HFF-Myc (cell line): ENCODE results near the gene CPNE6.

ENCODE experiments used
- DNase-seq: peaks from one replicate; pipeline ENCODE4 v3.0.0-alpha.2; 2011; ENCODE audit warnings: low read depth; ENCODE audit errors: extremely low read depth
- H3K4me3 ChIP-seq: replicated peaks from 2 replicates; pipeline ENCODE4 v1.5.1; 2011; ENCODE audit warnings: low read depth, mild to moderate bottlenecking, control low read depth, low read length
- TF ChIP-seq, protein P1 (sequence below): IDR thresholded peaks from 2 replicates; pipeline ENCODE4 v1.5.1; 2012; ENCODE audit warnings: mild to moderate bottlenecking, low read depth, low read length, control low read depth; ENCODE audit errors: missing control alignments

CPNE6 gene

DNA sequence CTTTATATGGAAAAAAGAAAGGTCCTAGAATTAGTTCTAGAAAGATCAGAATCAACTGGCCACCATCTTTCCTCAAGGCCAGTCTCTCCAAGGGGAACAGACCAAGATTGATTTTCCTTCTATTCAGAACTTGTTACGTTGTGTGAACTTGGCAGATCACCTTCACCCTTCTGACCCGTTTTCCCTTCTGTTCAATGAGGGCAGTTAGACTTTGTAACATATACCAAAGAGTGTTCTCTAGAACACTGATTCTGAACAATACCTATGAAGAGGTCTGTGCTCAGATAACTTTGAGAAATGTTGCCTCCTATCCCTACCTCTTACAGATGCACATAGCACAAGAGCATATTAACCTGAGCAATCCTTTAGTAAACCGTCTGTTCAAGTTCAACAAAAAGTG lies 12.1 kb downstream of the CPNE6 start:
- no peak for DNase-seq
- TF ChIP-seq, protein P1, sequence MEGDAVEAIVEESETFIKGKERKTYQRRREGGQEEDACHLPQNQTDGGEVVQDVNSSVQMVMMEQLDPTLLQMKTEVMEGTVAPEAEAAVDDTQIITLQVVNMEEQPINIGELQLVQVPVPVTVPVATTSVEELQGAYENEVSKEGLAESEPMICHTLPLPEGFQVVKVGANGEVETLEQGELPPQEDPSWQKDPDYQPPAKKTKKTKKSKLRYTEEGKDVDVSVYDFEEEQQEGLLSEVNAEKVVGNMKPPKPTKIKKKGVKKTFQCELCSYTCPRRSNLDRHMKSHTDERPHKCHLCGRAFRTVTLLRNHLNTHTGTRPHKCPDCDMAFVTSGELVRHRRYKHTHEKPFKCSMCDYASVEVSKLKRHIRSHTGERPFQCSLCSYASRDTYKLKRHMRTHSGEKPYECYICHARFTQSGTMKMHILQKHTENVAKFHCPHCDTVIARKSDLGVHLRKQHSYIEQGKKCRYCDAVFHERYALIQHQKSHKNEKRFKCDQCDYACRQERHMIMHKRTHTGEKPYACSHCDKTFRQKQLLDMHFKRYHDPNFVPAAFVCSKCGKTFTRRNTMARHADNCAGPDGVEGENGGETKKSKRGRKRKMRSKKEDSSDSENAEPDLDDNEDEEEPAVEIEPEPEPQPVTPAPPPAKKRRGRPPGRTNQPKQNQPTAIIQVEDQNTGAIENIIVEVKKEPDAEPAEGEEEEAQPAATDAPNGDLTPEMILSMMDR, result no peak

DNA sequence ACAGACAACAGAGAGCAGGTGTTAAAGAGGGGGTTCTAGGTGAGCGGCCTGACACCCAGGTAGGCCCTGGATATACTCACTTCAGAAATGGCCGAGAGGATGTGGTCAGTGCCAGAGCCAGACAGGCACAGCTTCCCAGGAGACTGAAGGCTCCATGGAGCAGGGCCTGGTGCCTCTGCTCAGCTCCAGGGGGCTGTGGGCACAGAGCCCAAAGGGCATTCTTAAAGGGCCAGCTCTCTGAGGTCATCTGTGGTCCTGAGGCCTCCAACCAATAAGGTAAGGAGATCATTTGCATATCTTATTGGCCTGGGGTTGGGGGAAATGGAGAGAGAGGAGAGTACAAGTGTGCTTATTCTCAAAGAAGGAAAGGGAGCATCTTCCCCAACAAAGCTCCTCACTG lies 13.1 kb downstream of the CPNE6 start:
- no peak overlapping the region for H3K4me3 ChIP-seq
- DNase-seq, result no peak
- TF ChIP-seq, protein P1, result no peak

More for the DNA sequence above, 12.1 kb downstream of the CPNE6 start:
- no peak overlapping the region for H3K4me3 ChIP-seq

DNA sequence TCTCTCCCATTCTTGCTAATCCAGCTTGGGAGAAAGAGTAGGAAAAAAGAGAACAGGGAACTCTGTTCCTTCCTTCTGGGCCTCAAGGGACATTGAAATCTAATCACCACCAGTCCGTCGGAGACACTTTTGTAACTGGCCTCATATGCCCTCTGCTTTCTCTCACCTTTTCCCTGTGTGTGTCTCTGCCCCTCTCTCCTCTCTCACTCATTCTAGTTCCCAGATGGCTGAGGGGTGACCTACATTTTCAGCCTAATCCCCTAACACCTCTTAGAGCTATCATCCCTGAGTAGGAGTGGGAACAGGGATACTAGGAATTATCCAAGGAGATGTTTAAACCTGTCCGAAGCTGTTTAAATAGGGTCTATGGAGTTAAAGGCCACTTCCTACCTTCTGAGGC lies 13.9 kb downstream of the CPNE6 start:
- TF ChIP-seq, protein P1, result no peak
- no peak for DNase-seq
- no peak overlapping the region for H3K4me3 ChIP-seq

DNA sequence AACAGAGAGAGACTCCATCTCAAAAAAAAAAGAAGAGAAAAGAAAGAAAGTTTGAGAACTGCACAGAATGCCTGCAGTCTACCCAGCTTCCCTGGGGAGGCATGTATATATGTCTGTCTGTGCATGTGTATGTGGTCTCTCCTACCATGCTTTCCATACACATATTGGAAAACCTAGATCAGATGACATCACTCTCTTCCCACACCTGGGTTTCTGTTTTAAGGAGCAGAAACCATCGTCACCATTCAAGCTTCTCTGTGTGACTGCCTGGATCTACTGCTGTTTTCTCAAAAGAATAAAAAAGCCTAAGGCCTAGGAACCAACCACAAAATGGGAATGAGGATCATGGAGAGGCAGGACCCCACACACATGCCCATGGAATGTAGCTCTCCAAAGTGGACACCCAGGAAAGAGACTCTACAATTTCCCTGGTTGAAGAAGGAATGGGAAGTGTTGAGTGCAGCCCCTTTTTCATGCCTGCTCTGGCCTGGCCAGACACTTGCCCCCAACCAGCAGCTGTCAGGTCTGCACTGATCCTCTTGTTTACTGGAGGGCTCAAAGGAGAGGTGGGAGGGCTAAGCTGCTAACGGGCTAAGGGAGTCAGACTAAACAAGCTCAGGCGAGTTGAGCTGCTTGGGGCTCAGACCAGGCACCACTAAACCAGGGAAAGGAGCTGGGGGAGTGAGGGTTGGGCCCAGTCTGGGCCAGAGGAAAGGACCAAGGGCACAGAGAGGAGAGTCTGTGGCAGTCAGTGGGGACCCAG lies 15.0 kb downstream of the CPNE6 start:
- TF ChIP-seq, protein P1, result no peak
- no peak for DNase-seq
- no peak overlapping the region for H3K4me3 ChIP-seq

DNA sequence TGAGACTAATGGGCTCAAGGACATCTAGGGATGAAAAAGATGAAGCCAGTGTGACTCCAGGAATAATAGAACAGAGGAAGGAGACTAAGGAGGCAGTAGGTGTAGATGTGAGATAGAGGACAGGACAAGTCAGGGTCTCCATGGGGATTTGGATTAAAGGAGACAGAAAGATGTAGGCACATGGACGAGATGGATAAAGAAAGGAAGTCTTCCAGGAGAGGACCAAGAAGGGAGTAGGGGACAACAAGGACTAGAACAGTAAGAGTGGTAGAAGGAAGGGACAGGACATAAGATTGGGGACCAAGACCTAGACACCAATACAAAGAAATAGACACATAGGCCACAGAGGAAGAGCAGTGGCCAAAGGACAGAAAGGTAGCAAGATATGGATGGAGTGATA lies 15.6 kb downstream of the CPNE6 start:
- DNase-seq, result no peak
- TF ChIP-seq, protein P1, result no peak
- no peak overlapping the region for H3K4me3 ChIP-seq

DNA sequence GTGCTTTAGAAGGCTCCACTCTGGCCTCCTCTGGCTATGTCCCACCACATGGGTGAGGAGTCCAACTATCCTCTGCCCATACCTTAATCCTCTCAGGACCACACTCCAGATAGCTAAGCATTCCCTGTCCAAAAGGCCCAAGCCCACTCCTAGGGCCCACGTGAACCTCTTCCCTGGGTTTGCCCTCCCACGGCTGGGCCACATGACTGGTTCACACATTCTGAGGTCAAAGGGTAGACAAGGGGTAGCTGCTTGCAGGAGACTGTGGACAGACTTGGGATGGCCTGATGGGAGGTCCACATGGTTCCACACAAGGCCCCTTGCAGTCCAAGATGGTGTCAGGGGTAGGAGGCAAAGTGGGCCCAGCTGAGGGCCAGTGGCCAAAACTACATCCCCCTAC lies 16.7 kb downstream of the CPNE6 start:
- TF ChIP-seq, protein P1, result no peak
- H3K4me3 ChIP-seq, result no peak overlapping the region

DNA sequence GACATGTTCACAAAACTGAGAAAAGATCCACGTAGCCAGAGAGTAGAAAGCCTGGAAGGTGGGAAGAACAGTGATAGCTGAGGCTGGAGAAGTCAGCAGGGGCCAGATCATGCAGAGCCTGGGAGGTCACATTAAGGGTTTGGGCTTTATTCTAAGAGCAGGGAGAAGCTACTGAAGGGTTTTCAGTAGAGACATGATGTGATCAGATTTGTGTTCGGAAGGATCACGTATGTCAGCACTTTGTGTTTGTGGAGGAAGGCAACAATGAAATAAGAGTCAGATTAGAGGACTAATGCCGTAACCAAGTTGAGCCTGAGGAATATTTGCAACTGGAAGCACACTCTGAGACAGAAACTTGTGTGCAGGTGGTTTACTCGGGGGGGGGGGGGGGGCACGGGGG lies 18.5 kb downstream of the CPNE6 start:
- TF ChIP-seq, protein P1, result no peak
- DNase-seq, result no peak
- no peak overlapping the region for H3K4me3 ChIP-seq

More for the DNA sequence above, 16.7 kb downstream of the CPNE6 start:
- no peak for DNase-seq
